Astrocyte of the spinal cord (primary cell): ENCODE data around the gene CCDC191.

Experiments
- DNase-seq: peaks from one replicate; pipeline ENCODE4 v3.0.0; 2011; ENCODE audit warnings: low read depth, low spot score
- H3K4me3 ChIP-seq: 2 replicates; pipeline ENCODE4 v1.5.1; 2011; ENCODE audit warnings: low read depth, mild to moderate bottlenecking, low read length, moderate library complexity
- CTCF ChIP-seq: IDR thresholded peaks from 2 replicates; pipeline ENCODE4 v1.5.1; 2012; ENCODE audit warnings: low read depth, mild to moderate bottlenecking, low read length, inconsistent platforms
- in situ Hi-C: cut with HindIII; loops from 2 replicates; pipeline ENCODE4 v1.10.0; 2017; ENCODE audit warnings: low sequenced_read_pairs

The CCDC191 gene

GRCh38 chr3:114034787-114035545 is 21.4 kb downstream of the CCDC191 start:
- no peak for DNase-seq
- in situ Hi-C loops: no loop called here
- no peak for TF ChIP-seq CTCF
- H3K4me3 ChIP-seq: no peak overlapping the region

- no peak for DNase-seq
- no peak overlapping the region for H3K4me3 ChIP-seq
- no peak for TF ChIP-seq CTCF
- in situ Hi-C loops: no loop called here
These were observed 22.1 kb downstream of the CCDC191 start for GRCh38 chr3:114034211-114034610.

DNA sequence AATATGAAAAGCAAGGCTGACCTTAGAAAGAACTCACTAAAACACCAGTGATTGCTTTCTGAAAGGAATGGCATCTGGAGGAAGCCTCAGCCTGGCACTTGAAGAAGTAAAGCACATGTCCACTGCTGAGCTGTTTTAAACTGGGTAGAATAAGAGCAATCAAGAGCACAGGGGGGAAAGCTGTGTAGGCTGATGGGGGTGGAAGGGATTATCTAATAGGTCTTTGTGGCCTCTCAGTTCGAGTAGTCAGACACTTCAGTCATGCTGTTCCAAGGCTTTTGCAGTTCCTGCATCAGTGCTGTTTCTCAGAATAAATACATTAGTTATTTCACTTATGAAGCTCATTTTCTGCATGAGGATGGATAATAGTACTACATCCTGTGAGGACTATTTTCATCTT is 22.6 kb downstream of the CCDC191 start:
- TF ChIP-seq CTCF: no peak
- in situ Hi-C loops: no loop called here
- DNase-seq: no peak
- H3K4me3 ChIP-seq: no peak overlapping the region

DNA sequence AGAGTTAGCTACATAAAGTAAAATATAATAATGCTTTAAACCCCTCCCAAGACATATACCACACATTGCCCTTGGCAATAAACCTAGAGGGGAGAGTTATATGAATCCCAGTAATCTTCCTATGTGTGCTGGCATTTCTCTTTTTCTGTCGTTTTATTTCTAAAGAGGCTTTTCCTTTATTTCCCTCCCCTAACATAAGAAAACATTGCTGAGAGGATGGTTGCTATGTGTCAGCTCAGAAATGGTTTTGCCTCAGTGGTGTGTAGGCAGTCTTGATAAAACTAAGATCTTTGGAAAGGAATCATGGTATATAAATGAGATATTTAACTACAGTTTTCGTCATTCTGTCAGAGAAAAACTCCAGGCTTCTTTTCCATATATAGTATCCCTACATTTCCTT is 30.0 kb downstream of the CCDC191 start:
- in situ Hi-C loops: no loop called here
- DNase-seq: no peak
- H3K4me3 ChIP-seq: no peak overlapping the region
- no peak for TF ChIP-seq CTCF

GRCh38 chr3:114025451-114025850 is 30.9 kb downstream of the CCDC191 start:
- no peak for DNase-seq
- in situ Hi-C loops: no loop called here
- H3K4me3 ChIP-seq: no peak overlapping the region
- TF ChIP-seq CTCF: no peak

- DNase-seq: no peak
- no peak overlapping the region for H3K4me3 ChIP-seq
- in situ Hi-C loops: no loop called here
- TF ChIP-seq CTCF: no peak
These were observed 34.1 kb downstream of the CCDC191 start for GRCh38 chr3:114022145-114022802.
